Stimulated activated naive CD8-positive, alpha-beta T cell treated with anti-CD3 and anti-CD28 coated beads, Interleukin-15, Interleukin-2, amounts not matched to agents 100 ng/mL and 50 ng/mL, for 24 hours (primary cell): ENCODE data around the gene ZNF687.
A peak's percentile ranks its signal among the peaks of the same experiment; 100 is the strongest.

Experiments
- H3K27ac Mint-ChIP-seq: one replicate; pipeline ENCODE4 v1.8.0; 2021; ENCODE audit warnings: mild to moderate bottlenecking, mixed read lengths
- H3K27me3 Mint-ChIP-seq: one replicate; pipeline ENCODE4 v1.8.0; 2021; ENCODE audit warnings: mixed read lengths
- H3K36me3 Mint-ChIP-seq: one replicate; pipeline ENCODE4 v1.8.0; 2021; ENCODE audit warnings: low read depth, mixed read lengths
- H3K4me1 Mint-ChIP-seq: one replicate; pipeline ENCODE4 v1.8.0; 2021; ENCODE audit warnings: low read depth, mixed read lengths
- H3K4me3 Mint-ChIP-seq: one replicate; pipeline ENCODE4 v1.8.0; 2021; ENCODE audit warnings: mild to moderate bottlenecking, mixed read lengths
- H3K9me3 Mint-ChIP-seq: one replicate; pipeline ENCODE4 v1.8.0; 2021; ENCODE audit warnings: mixed read lengths

Gene ZNF687

GRCh38 chr1:151318975-151319374 is 36.9 kb downstream of the ZNF687 start:
- H3K4me3 Mint-ChIP-seq = no peak overlapping the region
- H3K9me3 Mint-ChIP-seq = no peaks in the 10 kb centered on the region
- peaks cover 53% of the 10 kb centered on the region for H3K36me3 Mint-ChIP-seq
- no peak overlapping the region for H3K27ac Mint-ChIP-seq
- H3K4me1 Mint-ChIP-seq = peaks cover 27% of the 10 kb centered on the region
- H3K27me3 Mint-ChIP-seq = no peaks in the 10 kb centered on the region

GRCh38 chr1:151324390-151324930 is 42.4 kb downstream of the ZNF687 start:
- Mint-ChIP-seq H3K4me3 (no peak overlapping the region), H3K36me3 (peaks cover 43% of the 10 kb centered on the region), H3K9me3 (no peaks in the 10 kb centered on the region), H3K27ac (peak overlapping the region; percentile 26), H3K4me1 (peaks cover 53% of the 10 kb centered on the region), H3K27me3 (no peaks in the 10 kb centered on the region)

GRCh38 chr1:151325231-151325630 is 43.1 kb downstream of the ZNF687 start:
- no peaks in the 10 kb centered on the region for H3K9me3 Mint-ChIP-seq
- peaks cover 52% of the 10 kb centered on the region for H3K4me1 Mint-ChIP-seq
- H3K36me3 Mint-ChIP-seq = peaks cover 41% of the 10 kb centered on the region
- H3K27me3 Mint-ChIP-seq = no peaks in the 10 kb centered on the region
- H3K27ac Mint-ChIP-seq = peak overlapping the region; percentile 92
- H3K4me3 Mint-ChIP-seq = no peak overlapping the region

- peaks cover 48% of the 10 kb centered on the region for H3K4me1 Mint-ChIP-seq
- H3K36me3 Mint-ChIP-seq = peaks cover 38% of the 10 kb centered on the region
- H3K27ac Mint-ChIP-seq = peak overlapping the region; percentile 92
- no peaks in the 10 kb centered on the region for H3K9me3 Mint-ChIP-seq
- peak overlapping the region; percentile 91 for H3K4me3 Mint-ChIP-seq
- no peaks in the 10 kb centered on the region for H3K27me3 Mint-ChIP-seq
These were observed 43.7 kb downstream of the ZNF687 start for GRCh38 chr1:151325646-151326429.

- peak overlapping the region; percentile 91 for H3K4me3 Mint-ChIP-seq
These were observed 44.6 kb downstream of the ZNF687 start for GRCh38 chr1:151326619-151327222.

GRCh38 chr1:151327223-151327902 is 45.3 kb downstream of the ZNF687 start, which contains the start of gene PI4KB:
PI4KB (minus strand) TSS chr1:151327416; CDS start chr1:151316481, 10,935 bp downstream.
- Mint-ChIP-seq H3K4me1 (peaks cover 40% of the 10 kb centered on the region), H3K27ac (peak within 1 kb of the TSS; percentile 92), H3K36me3 (peaks cover 28% of the 10 kb centered on the region), H3K4me3 (peak within 1 kb of the TSS; percentile 91), H3K9me3 (no peaks in the 10 kb centered on the region), H3K27me3 (no peaks in the 10 kb centered on the region)

More at GRCh38 chr1:151326619-151327222, 44.6 kb downstream of the ZNF687 start:
- Mint-ChIP-seq H3K27ac (peak overlapping the region; percentile 92), H3K36me3 (peaks cover 34% of the 10 kb centered on the region), H3K27me3 (no peaks in the 10 kb centered on the region), H3K4me1 (peaks cover 46% of the 10 kb centered on the region), H3K9me3 (no peaks in the 10 kb centered on the region)

GRCh38 chr1:151327903-151328674 is 46.0 kb downstream of the ZNF687 start:
- Mint-ChIP-seq H3K9me3 (no peaks in the 10 kb centered on the region), H3K36me3 (peaks cover 21% of the 10 kb centered on the region)

GRCh38 chr1:151334822-151335221 is 52.7 kb downstream of the ZNF687 start:
- Mint-ChIP-seq H3K4me3 (no peak overlapping the region), H3K27me3 (no peaks in the 10 kb centered on the region), H3K4me1 (peaks cover 2% of the 10 kb centered on the region), H3K27ac (no peak overlapping the region), H3K9me3 (no peaks in the 10 kb centered on the region), H3K36me3 (no peaks in the 10 kb centered on the region)

More at GRCh38 chr1:151327903-151328674, 46.0 kb downstream of the ZNF687 start:
- Mint-ChIP-seq H3K4me1 (peaks cover 34% of the 10 kb centered on the region), H3K27me3 (no peaks in the 10 kb centered on the region), H3K4me3 (peak overlapping the region; percentile 91), H3K27ac (peak overlapping the region; percentile 92)

- Mint-ChIP-seq H3K9me3 (no peaks in the 10 kb centered on the region), H3K36me3 (peaks cover 6% of the 10 kb centered on the region), H3K4me1 (peaks cover 11% of the 10 kb centered on the region), H3K27me3 (no peaks in the 10 kb centered on the region), H3K4me3 (no peak overlapping the region), H3K27ac (no peak overlapping the region)
These were observed 54.5 kb downstream of the ZNF687 start for GRCh38 chr1:151336556-151336955.

- no peak overlapping the region for H3K4me3 Mint-ChIP-seq
- peaks cover 35% of the 10 kb centered on the region for H3K36me3 Mint-ChIP-seq
- H3K27me3 Mint-ChIP-seq = no peaks in the 10 kb centered on the region
- peaks cover 31% of the 10 kb centered on the region for H3K4me1 Mint-ChIP-seq
- no peaks in the 10 kb centered on the region for H3K9me3 Mint-ChIP-seq
- peak overlapping the region; percentile 53 for H3K27ac Mint-ChIP-seq
These were observed 59.0 kb downstream of the ZNF687 start for GRCh38 chr1:151340870-151341754.
